NCI-H2081 treated with DMSO at 0.1 percent for 48 hours (cell line): ENCODE data around the gene BAIAP2.

ENCODE experiments used
- DNase-seq: peaks from one replicate; lab custom pipeline; 2025; lab: John Stamatoyannopoulos, UW

The BAIAP2 gene

GRCh38 chr17:81127526-81128177 is 92.7 kb downstream of the BAIAP2 start:
- DNase-seq: no peak

GRCh38 chr17:81128338-81128737 is 93.4 kb downstream of the BAIAP2 start:
- no peak for DNase-seq

DNA sequence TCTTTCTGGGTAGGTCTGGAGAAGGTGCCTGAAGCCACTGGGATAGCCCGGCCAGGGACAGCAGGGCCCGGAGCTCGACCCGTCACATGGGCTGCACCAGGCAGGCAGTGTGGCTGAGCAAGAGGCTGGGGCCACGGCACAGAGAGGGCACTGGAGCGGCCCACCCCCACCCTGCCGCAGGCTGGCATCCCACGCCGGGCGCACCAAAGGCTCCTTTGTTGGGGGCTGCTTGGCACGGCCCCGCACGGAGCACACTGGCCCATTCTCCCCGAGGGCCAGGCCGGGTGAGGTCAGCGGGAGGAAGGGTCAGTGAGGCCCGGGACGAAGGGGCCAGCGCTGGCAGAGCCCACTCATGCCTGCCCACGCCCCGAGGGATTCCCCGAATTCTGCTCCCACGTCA is 93.8 kb downstream of the BAIAP2 start:
- no peak for DNase-seq

DNA sequence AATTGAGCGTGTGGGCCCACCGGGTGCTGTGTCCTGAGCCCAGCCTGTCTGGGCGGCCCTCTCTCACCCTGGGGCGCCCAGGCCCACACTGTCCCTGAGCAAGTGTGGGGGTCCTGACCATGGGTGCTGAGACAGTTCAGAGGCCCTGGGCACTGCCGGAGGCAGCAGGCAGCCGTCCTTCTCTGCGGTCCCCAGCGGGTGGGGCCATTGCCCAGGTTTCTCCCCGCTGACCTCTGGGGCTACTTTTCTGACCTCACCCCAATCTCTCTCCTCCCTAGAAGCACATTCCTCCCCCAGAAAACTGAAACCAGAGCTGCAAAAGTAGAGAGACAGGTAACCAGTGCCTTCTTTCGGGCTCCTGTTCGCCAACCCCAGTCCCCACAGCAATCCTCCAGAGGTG is 94.3 kb downstream of the BAIAP2 start:
- DNase-seq: no peak

GRCh38 chr17:81129711-81130367 is 94.9 kb downstream of the BAIAP2 start:
- DNase-seq: no peak

- DNase-seq: no peak
These were observed 95.7 kb downstream of the BAIAP2 start for GRCh38 chr17:81130385-81131361.

DNA sequence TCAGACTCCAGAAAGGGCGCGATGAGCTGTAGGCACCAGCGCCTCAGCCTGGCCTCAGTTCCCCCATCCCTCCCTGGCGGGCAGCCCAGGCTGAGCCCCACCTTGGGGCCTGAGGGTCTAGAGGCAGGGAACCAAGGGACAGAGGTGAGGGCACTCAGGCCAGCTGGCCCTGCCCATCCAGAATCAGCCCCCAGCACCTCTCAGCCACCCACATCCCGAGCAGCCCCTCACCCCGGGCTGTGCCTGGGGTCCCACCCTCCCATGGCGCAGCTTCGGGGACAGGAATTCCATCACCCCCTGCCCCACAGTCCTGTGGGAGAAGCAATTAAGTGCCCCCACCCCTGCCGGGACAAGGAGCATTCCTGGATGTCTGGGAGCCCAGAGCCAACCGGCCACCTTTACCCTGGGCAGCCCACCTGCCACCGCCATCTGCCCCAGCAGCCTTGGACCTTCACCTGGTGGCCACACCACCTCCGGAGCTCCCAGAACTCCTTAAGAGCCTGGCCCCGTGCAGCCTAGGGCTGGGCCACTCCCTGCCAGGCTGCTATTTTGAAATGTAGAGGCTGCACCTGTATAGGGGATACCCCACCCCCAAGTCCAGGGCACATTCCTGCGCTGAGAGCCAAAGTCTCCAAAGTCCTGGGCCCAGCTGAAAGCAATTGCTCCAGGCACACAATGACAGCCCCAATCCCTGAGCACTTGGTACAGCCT is 96.7 kb downstream of the BAIAP2 start:
- DNase-seq: no peak

DNA sequence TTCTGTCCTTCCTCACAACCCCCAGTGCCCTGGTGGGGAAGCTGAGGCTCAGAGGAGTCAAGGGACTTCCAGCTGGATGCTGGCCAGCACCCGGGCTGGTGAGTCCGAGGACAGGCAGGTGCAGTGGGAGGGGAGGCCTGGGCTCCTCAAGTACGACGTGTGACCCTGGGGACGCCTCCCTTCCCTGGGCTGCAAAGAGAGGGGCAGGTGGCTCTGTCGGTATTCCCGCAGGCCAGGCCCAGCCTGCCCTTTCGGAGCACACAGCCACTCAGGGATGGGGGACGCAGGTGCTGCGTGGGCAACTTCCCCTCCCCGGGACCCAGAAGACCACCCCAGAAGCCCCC is 97.2 kb downstream of the BAIAP2 start:
- no peak for DNase-seq

GRCh38 chr17:81132770-81133723 is 98.1 kb downstream of the BAIAP2 start:
- no peak for DNase-seq

- no peak for DNase-seq
These were observed 99.3 kb downstream of the BAIAP2 start for GRCh38 chr17:81134064-81134781.

DNA sequence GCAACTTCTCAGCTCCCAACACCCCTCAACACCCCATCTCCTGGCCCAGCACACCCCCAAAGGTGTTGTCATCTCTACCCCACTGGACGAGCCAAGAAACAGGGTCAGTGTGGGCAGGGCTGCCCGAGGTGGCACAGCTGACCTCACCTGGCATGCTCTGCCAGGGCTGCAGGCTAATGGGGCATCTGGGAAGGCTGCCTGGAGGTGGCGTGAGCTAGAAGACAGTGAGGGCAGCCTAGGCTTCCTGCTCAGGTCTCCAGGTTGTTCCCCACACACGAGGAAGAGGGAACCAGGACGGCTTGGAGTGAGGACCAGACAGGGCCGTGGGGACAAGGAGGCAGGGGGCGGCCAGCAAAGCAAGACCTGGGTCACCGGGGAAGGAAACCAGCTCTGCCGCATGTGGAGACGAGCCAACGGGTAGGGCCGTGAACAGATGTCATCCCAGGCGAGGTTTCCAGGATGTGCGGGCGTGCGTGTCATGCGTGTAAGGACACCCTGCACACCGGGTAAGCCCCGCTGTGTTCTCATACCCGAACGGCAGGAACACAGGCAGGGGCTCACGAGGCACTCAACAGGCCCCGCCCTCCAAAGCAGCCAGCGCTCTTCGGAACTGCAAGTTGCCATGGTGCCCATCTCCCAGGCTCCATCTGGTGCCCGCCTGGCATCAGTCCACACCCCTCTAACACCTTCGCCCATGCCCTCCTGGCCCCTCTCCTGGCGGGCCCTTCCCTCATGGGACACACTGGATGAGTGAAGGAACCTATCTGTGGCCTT is 100.7 kb downstream of the BAIAP2 start:
- no peak for DNase-seq

GRCh38 chr17:81136366-81136765 is 101.4 kb downstream of the BAIAP2 start:
- no peak for DNase-seq

DNA sequence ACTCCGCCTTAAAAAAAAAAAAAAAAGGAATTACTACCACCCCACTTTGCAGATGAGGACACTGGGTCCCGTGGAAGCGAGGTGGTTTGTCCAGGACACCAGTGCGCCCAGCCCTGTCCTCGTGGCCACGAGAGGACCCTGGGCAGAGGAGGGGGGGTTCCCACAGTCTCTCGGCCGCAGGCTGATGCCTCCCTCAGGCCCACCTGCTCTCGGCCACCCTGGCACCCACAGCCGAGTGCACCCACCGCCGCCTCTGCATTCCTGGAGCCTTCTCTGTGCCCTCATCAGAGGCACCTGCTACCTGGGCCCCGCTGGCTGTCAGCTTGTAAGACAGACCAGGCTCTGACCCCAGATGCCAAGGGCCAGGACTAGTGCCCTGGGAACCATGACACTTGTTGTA is 102.3 kb downstream of the BAIAP2 start:
- DNase-seq: no peak

DNA sequence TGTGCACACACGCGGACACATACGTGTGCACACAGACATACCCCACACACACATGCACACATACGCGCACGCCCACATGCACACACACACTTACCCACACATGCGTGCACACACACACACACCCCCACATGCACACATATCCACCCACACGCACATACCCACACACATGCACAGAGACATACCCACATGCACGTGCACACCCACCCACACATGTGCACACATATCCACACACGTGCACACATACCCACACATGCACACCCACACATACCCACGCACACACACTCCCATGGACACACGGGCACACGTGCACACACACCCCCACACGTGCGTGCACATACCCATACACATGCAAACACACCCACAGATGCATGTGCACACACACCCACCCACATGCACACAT is 103.1 kb downstream of the BAIAP2 start:
- DNase-seq: no peak

GRCh38 chr17:81138500-81138899 is 103.5 kb downstream of the BAIAP2 start:
- no peak for DNase-seq

DNA sequence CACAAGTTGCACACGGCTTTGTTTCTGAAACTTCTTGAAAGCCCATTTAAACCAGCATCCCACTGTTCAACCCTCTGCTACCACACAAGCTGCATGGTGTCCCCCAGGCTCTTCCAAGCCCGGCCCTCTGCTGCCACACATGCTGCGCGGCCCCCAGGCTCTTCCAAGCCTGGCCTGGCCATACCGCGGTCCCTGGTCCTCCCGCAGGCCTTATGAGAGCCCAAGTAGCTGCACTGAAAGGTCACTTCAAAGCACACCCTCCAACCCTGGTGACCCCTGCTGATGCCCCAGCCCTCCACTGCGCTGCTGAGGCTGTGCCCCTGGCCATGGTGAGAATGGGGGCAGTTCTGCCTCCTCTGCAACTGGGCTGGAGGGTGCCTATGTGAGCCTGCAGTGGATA is 104.5 kb downstream of the BAIAP2 start:
- DNase-seq: no peak

DNA sequence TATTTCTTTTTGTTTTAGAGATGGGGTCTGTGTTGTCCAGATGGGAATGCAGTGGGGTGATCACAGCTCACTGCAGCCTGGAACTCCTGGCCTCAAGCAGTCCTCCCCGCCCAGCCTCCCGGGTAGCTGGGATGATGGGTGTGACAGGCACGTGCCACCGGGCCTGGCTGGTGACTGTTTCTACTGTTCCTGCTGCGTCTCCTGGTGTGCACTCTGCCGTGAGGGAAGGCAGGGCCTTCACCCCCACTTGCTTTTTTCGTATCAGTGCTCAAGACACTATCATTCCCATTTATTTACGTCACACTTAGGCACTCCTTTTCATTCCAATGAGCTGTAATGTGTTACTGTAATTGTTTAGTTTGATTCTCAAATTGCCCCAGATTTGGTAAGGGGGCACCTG is 105.1 kb downstream of the BAIAP2 start:
- DNase-seq: no peak

GRCh38 chr17:81140695-81141094 is 105.7 kb downstream of the BAIAP2 start:
- DNase-seq: no peak

GRCh38 chr17:81142301-81143199 is 107.6 kb downstream of the BAIAP2 start:
- DNase-seq: no peak
